GM12878 (cell line): ENCODE measurements around the gene SPRING1. TPM values are rescaled to one million over a fixed set of nuclear protein-coding genes. Genes with fewer than 3 reads are reported as not detected.

Experiments
- BCL11A ChIP-seq: IDR thresholded peaks from 2 replicates; pipeline ENCODE4 v1.6.1; 2011; ENCODE audit warnings: low read depth, low read length
- ETV6 ChIP-seq, 2 experiments: fragments of 450-650 bp in 1 of 2; IDR thresholded peaks in 1 of 2; conservative IDR thresholded peaks in 1 of 2; 2 replicates each; pipeline ENCODE4 v1.6.1; 2014; ENCODE audit warnings: antibody characterized with exemption in 1 of 2, borderline replicate concordance in 1 of 2, low read depth in 1 of 2, mild to moderate bottlenecking in 1 of 2, moderate library complexity in 1 of 2
- GATAD2B ChIP-seq: fragments of 450-650 bp; conservative IDR thresholded peaks from 2 replicates; pipeline ENCODE4 v1.6.1; 2017; ENCODE audit warnings: low read depth, mild to moderate bottlenecking, moderate library complexity
- IRF3 ChIP-seq: fragments of 450-650 bp; IDR thresholded peaks from 2 replicates; pipeline ENCODE4 v1.6.1; 2014; ENCODE audit warnings: mild to moderate bottlenecking
- MAX ChIP-seq: IDR thresholded peaks from 2 replicates; pipeline ENCODE4 v1.6.1; 2012; ENCODE audit warnings: low read depth, low read length, improper control_type of control experiment
- NFYB ChIP-seq: IDR thresholded peaks from 2 replicates; pipeline ENCODE4 v1.6.1; 2011; ENCODE audit warnings: low read depth, mild to moderate bottlenecking, low read length, improper control_type of control experiment, moderate library complexity; ENCODE audit not compliant: insufficient read depth
- NRF1 ChIP-seq: conservative IDR thresholded peaks from 2 replicates; pipeline ENCODE4 v1.6.1; 2011; ENCODE audit warnings: mild to moderate bottlenecking, low read depth, low read length, improper control_type of control experiment
- USF1 ChIP-seq: IDR thresholded peaks from 2 replicates; pipeline ENCODE4 v1.6.1; 2011; ENCODE audit warnings: borderline replicate concordance, low read depth, mild to moderate bottlenecking, moderate library complexity, mixed read lengths, low read length; ENCODE audit not compliant: insufficient read depth; ENCODE audit errors: extremely low read length
- ZNF687 ChIP-seq: fragments of 450-650 bp; IDR thresholded peaks from 2 replicates; pipeline ENCODE4 v1.6.1; 2017; ENCODE audit warnings: mild to moderate bottlenecking, moderate library complexity
- polyA plus RNA-seq, 11 experiments: library from polyadenylated mRNA; depleted of rRNA in 4 of 11; unstranded in 6 of 11; stranded (reverse) in 5 of 11; fragments of >200 nt; fragmentation: Nextera tagmentation in 4 of 11; fragmentation: Illumina TruSeq in 1 of 11; extraction: Ambion mirVana in 4 of 11; extraction: Trizol in 1 of 11; gene quantifications; 1 replicate in 1 of 11; 2 replicates in 10 of 11; pipeline versions ENCODE4 v1.2.1 to v1.2.3, GENCODE V29; 2011 to 2016; ENCODE audit warnings: inconsistent platforms in 2 of 11, missing spikeins in 2 of 11, low read depth in 1 of 11
- total RNA-seq, 4 experiments: library from RNA; depleted of rRNA in 3 of 4; stranded (reverse); fragments of >200 nt in 3 of 4; fragmentation: Illumina TruSeq in 1 of 4; extraction: Trizol in 1 of 4; gene quantifications; 2 replicates each; pipeline versions ENCODE4 v1.2.1 to v1.2.3, GENCODE V29; 2013 to 2021

The SPRING1 gene
- total and polyA plus RNA-seq, 10 of the 15 experiments (the other 5 are each of a cell fraction or from before 2014, with no cell fraction given) = 2.5 to 25.7 (median 14.3) TPM

GRCh38 chr12:116713527-116713926, 24.3 kb downstream of the SPRING1 start (continued):
- no peak for TF ChIP-seq BCL11A
- no peak for TF ChIP-seq ZNF687
- TF ChIP-seq NRF1 = no peak
- no peak for TF ChIP-seq GATAD2B
- no peak for TF ChIP-seq IRF3
- TF ChIP-seq NFYB = no peak
- TF ChIP-seq MAX = no peak
- no peak for TF ChIP-seq USF1
- TF ChIP-seq ETV6 (conservative IDR thresholded peaks at IDR 0.05 in 1 of 2, IDR thresholded peaks at IDR 0.05 in 1 of 2; ENCODE audit: borderline replicate concordance in 1 of 2, low read depth in 1 of 2) = no peak
